Transverse colon (tissue), 4 donors: Measurements from ENCODE around the gene HES3. TPM values are rescaled to one million over a fixed set of nuclear protein-coding genes. Genes with fewer than 3 reads are reported as not detected.

ENCODE experiments used
- DNase-seq: peaks from one replicate; pipeline ENCODE4 v3.0.0-alpha.2; 2019
- H3K27ac ChIP-seq, 4 donors: fragments of 200-600 bp; sonication (generic); 2 replicates each; pipeline ENCODE4 v1.5.1; 2016 to 2018; ENCODE audit warnings: inconsistent platforms in 4 of 4
- H3K27me3 ChIP-seq: fragments of 200-600 bp; sonication (generic); 2 replicates; pipeline ENCODE4 v1.5.1; 2017; ENCODE audit warnings: inconsistent platforms
- H3K36me3 ChIP-seq, 4 donors: fragments of 200-600 bp; sonication (generic); 2 replicates each; pipeline ENCODE4 v1.5.1; 2017 to 2019; ENCODE audit warnings: inconsistent platforms in 4 of 4
- H3K4me1 ChIP-seq, 4 donors: fragments of 200-600 bp; sonication (generic); 2 replicates each; pipeline ENCODE4 v1.5.1; 2017 to 2020; ENCODE audit warnings: inconsistent platforms in 4 of 4
- H3K4me3 ChIP-seq, 4 donors: fragments of 200-600 bp; sonication (generic); 1 replicate in 1 of 4; 2 replicates in 3 of 4; pipeline versions ENCODE4 v1.5.1 to v1.6.1; 2017 to 2019; ENCODE audit warnings: inconsistent platforms in 4 of 4
- H3K9me3 ChIP-seq, 2 donors: fragments of 200-600 bp; sonication (generic); 2 replicates each; pipeline ENCODE4 v1.5.1; 2017 to 2019; ENCODE audit warnings: inconsistent platforms in 2 of 2
- EP300 ChIP-seq: sonication (generic); formaldehyde crosslinking; IDR thresholded peaks from one replicate; pipeline ENCODE4 v1.6.1; 2017; ENCODE audit warnings: antibody characterized with exemption, low read depth
- POLR2A ChIP-seq: fragments of 450-650 bp; IDR thresholded peaks from one replicate; pipeline ENCODE4 v1.6.1; 2016; ENCODE audit warnings: antibody characterized with exemption, mild to moderate bottlenecking, moderate library complexity
- POLR2AphosphoS5 ChIP-seq, 3 donors: sonication (generic); formaldehyde crosslinking; IDR thresholded peaks; one replicate each; pipeline ENCODE4 v1.6.1; 2016; ENCODE audit warnings: antibody characterized with exemption in 3 of 3
- WGBS, 2 donors: methylation state at CpG; one replicate each; pipeline ENCODE4 v1.1.5; 2018; ENCODE audit warnings: low coverage in 1 of 2; 5-methylcytosine and 5-hydroxymethylcytosine counted together
- in situ Hi-C, 4 donors: fragments of 200-750 bp; cut with MboI; loops; one replicate each; pipeline versions ENCODE4 v1.15.0 to v1.15.1; 2017; ENCODE audit warnings: low sequenced_read_pairs in 3 of 4, low pct_ligation_motif_present in 1 of 4, low pct_unique_long_range_greater_than_20kb in 1 of 4
- intact Hi-C: fragments of 100-400 bp; cut with DNase I; formaldehyde crosslinking; loops from one replicate; pipeline ENCODE4 v1.15.1; 2023; ENCODE audit warnings: low total_unique reads
- total RNA-seq, 4 donors: library from RNA; depleted of rRNA; stranded (reverse); fragments of >200 nt; gene quantifications; one replicate each; pipeline ENCODE4 v1.1.0, GENCODE V29; 2016
- TF ChIP-seq, protein P1 (sequence below), 5 experiments: fragments of 200-600 bp in 3 of 5; fragments of 450-650 bp in 2 of 5; sonication (generic) in 3 of 5; IDR thresholded peaks; 1 replicate in 2 of 5; 2 replicates in 3 of 5; pipeline ENCODE4 v1.5.1; 2016 to 2017; ENCODE audit warnings: antibody characterized with exemption in 5 of 5, inconsistent platforms in 3 of 5, mild to moderate bottlenecking in 2 of 5, moderate library complexity in 1 of 5

HES3 gene
- total RNA-seq, 4 donors from 2014 or later = not detected

DNA sequence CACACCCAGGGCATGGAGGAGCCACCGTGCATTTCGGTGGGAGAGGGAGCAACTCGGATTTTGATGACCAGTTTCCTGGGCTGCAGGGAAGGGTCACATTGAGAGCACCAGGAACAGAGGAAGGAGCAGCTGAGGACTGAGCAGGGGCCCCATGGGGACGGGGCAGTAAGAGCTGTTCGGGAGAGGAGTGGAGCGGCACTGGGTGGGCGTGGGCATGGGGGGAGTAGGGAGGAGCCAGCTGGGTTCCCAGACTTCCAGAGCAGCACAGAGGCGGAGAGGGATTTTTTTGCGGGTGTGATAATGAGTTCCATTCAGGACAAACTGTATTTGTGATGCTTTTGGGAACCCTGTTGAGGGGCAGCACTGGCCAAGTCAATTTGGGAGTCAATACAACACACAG is 34.3 kb downstream of the HES3 start:
- H3K9me3 ChIP-seq = no peaks in the 10 kb centered on the region
- intact Hi-C loops (no loop called here), in situ Hi-C loops (no loop called here)
- no peak for DNase-seq
- TF ChIP-seq EP300 = no peak
- TF ChIP-seq POLR2A = no peak
- TF ChIP-seq POLR2AphosphoS5 (IDR thresholded peaks at IDR 0.05) = no peak
- TF ChIP-seq, protein P1, sequence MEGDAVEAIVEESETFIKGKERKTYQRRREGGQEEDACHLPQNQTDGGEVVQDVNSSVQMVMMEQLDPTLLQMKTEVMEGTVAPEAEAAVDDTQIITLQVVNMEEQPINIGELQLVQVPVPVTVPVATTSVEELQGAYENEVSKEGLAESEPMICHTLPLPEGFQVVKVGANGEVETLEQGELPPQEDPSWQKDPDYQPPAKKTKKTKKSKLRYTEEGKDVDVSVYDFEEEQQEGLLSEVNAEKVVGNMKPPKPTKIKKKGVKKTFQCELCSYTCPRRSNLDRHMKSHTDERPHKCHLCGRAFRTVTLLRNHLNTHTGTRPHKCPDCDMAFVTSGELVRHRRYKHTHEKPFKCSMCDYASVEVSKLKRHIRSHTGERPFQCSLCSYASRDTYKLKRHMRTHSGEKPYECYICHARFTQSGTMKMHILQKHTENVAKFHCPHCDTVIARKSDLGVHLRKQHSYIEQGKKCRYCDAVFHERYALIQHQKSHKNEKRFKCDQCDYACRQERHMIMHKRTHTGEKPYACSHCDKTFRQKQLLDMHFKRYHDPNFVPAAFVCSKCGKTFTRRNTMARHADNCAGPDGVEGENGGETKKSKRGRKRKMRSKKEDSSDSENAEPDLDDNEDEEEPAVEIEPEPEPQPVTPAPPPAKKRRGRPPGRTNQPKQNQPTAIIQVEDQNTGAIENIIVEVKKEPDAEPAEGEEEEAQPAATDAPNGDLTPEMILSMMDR (IDR thresholded peaks at IDR 0.05) = no peak
- no peak overlapping the region for H3K4me3 ChIP-seq
- WGBS, 2 donors = 77 to 90% methylated on average over 2 to 9 of the region's 9 CpGs
- no peak overlapping the region for H3K27ac ChIP-seq
- H3K36me3 ChIP-seq = no peaks in the 10 kb centered on the region
- H3K27me3 ChIP-seq = no peaks in the 10 kb centered on the region
- peaks cover 10 to 27% (median 25%) of the 10 kb centered on the region in 4 donors for H3K4me1 ChIP-seq

DNA sequence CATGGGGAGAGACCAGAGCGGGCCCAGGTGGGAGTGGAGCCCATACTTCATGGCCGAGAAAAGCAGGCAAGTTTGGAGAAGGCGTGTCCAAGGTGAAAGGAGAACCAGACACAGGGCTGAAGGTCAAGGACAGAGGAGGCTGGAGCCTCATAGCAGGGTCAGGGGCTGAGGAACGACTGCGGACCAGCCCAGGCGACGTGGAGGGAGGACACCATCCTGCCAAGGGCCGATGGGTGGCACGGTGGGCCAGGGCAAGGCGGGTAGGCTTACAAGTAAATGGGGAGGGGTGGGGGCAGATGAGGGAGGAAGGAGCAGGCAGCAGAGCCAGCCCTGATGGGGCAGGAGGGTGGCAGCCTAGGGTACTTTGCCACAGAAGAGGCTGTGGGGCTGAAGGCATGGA is 35.1 kb downstream of the HES3 start:
- no peak for DNase-seq
- Histone ChIP-seq H3K27me3 (no peaks in the 10 kb centered on the region), H3K4me3 (no peak overlapping the region), H3K4me1 (peaks cover 10 to 27% (median 22%) of the 10 kb centered on the region in 4 donors), H3K9me3 (no peaks in the 10 kb centered on the region), H3K36me3 (no peaks in the 10 kb centered on the region), H3K27ac (no peak overlapping the region)
- 90 to 94% methylated on average over 7 to 10 of the region's 10 CpGs for WGBS, 2 donors
- intact Hi-C loops (no loop called here), in situ Hi-C loops (no loop called here)
- TF ChIP-seq POLR2A = no peak
- TF ChIP-seq POLR2AphosphoS5 (IDR thresholded peaks at IDR 0.05) = no peak
- TF ChIP-seq EP300 = no peak
- TF ChIP-seq, protein P1 (IDR thresholded peaks at IDR 0.05) = no peak

DNA sequence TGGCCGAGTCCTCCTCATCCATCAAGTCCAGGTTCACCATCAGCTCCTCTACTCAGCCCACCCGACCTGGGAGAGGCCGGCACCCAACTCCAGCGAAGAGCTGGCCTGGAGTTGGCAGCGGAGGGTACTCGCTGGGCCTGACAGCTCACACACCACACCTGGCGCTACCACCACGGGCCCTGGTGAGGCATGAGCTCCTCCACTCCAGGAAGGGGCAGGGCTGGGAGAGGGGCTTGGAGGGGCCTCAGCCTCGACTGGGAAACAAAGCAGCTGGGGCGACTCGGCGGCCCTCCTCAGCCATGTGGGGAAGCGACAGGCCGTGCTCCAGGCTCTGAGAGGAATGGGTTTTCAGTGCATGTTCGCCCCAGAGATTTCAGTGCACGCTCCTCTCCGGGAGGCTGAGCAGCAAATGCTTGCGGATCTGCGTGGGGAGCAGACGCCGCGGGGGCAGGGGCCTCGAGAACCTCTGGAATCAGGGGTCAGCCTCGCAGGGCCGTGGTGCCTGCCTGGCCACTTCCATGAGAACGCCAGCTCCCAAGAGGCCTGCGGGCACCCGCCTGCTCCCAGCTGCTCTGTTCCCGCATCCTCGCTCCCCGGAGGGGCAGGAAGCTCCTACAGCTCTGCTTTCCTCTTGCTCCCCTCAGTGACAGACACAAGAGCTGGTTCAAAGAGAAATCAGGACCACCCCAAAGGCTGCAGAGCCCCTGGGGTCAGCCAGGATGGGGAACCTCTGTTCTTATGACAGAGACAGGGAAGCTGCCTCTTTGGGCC is 35.8 kb downstream of the HES3 start:
- WGBS, 2 donors = 95% methylated on average over 28 of the region's 31 CpGs; no CpG with 5 or more reads in 1 of the 2 donors
- TF ChIP-seq POLR2A (no peak), EP300 (no peak), POLR2AphosphoS5 (IDR thresholded peaks at IDR 0.05) (no peak)
- TF ChIP-seq, protein P1 (IDR thresholded peaks at IDR 0.05) = no peak
- no peaks in the 10 kb centered on the region for H3K27me3 ChIP-seq
- no peak overlapping the region for H3K27ac ChIP-seq
- peaks cover 10 to 27% (median 22%) of the 10 kb centered on the region in 4 donors for H3K4me1 ChIP-seq
- intact Hi-C loops (no loop called here), in situ Hi-C loops (no loop called here)
- no peak overlapping the region for H3K4me3 ChIP-seq
- H3K36me3 ChIP-seq = no peaks in the 10 kb centered on the region
- H3K9me3 ChIP-seq = no peaks in the 10 kb centered on the region
- no peak for DNase-seq

DNA sequence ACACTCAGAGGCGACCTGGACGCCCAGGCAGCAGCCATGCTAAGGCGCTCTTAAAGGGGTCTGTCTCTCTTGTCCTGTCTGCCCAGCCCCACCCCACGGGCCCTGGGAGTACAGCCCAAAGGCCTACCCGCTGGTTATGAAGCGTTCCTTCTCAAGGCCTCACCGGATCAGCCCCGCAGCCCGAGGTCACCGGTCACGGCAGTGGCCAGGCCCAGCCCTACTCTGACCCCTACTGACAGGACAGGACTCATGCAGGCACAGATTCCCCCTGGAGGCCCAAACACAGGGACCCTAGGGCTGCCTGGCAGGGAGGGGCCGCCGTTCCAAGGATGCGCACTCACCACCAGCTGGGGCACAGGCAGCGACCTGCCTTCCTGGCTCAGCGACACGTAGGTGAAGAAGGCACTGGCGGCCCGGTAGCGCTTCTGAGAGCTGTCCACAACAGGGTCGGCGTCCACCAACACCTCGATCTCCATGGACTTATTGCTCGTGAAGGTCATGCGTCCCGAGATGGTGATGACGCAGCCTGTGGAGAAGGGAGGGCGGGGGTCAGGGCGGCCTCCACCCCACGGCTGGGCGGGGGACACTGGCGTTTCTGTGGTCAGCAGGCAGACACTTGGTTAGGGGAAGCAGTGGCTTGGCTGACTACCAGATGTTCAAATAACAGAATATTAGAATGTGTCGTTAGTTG is 36.9 kb downstream of the HES3 start:
- TF ChIP-seq, protein P1 (IDR thresholded peaks at IDR 0.05) = peak in 4 of 5 experiments; percentile 13 to 38 (median 26)
- no peak for TF ChIP-seq POLR2AphosphoS5 (IDR thresholded peaks at IDR 0.05)
- in situ Hi-C loops = no loop called here
- Histone ChIP-seq H3K27me3 (no peaks in the 10 kb centered on the region), H3K27ac (peak overlapping the region in 2 of 4 donors; percentile 34 to 69), H3K4me3 (no peak overlapping the region), H3K9me3 (no peaks in the 10 kb centered on the region), H3K4me1 (peaks cover 10 to 25% (median 20%) of the 10 kb centered on the region in 4 donors), H3K36me3 (no peaks in the 10 kb centered on the region)
- WGBS, 2 donors = 87% methylated on average over 28 of the region's 33 CpGs; no CpG with 5 or more reads in 1 of the 2 donors
- intact Hi-C loops = no loop called here
- DNase-seq = no peak
